ENCODE results near the gene HIPK1. TPM values are rescaled to one million over a fixed set of nuclear protein-coding genes. Genes with fewer than 3 reads are reported as not detected.

The HIPK1 gene
- total and polyA plus RNA-seq, 2 of the 13 experiments (the other 11 are each of a cell fraction or from before 2014, with no cell fraction given) = 20.8 to 33.4 TPM

GRCh38 chr1:113978863-113979702 is 50.0 kb downstream of the HIPK1 start, which contains the start of gene OLFML3 (continued):
- TF ChIP-seq TFDP2 (CRISPR knock-in tag; IDR thresholded peaks at IDR 0.05) (no peak), DMTF1 (CRISPR knock-in tag; IDR thresholded peaks at IDR 0.05) (no peak), EZH2 (conservative IDR thresholded peaks at IDR 0.05; ENCODE audit: low read depth, low read length) (no peak), SKI (IDR thresholded peaks at IDR 0.05; ENCODE audit: partially characterized antibody) (no peak), ZNF572 (CRISPR knock-in tag; IDR thresholded peaks at IDR 0.05) (no peak; the same call in 1 of the 2 replicates), RBM22 (optimal IDR thresholded peaks at IDR 0.05; ENCODE audit: low read length) (peak; percentile 10), PITX1 (CRISPR knock-in tag; IDR thresholded peaks at IDR 0.05) (peak; percentile 29; the same call in 1 of the 2 replicates), ELF3 (CRISPR knock-in tag; IDR thresholded peaks at IDR 0.05) (0 out of 2 replicates have a peak, but pooled peaks have one; percentile 12), TEAD3 (CRISPR knock-in tag; optimal IDR thresholded peaks at IDR 0.05; ENCODE audit: borderline replicate concordance) (peak; percentile 64), JUN (CRISPR knock-in tag; IDR thresholded peaks at IDR 0.05) (no peak), ZNF253 (CRISPR knock-in tag; IDR thresholded peaks at IDR 0.05; ENCODE audit: borderline replicate concordance) (no peak), SNAPC5 (CRISPR knock-in tag; IDR thresholded peaks at IDR 0.05; ENCODE audit: borderline replicate concordance) (no peak), MAFF (IDR thresholded peaks at IDR 0.05; ENCODE audit: low read depth, low read length) (no peak), MXD4 (CRISPR knock-in tag; IDR thresholded peaks at IDR 0.05) (no peak), NFATC3 (CRISPR knock-in tag; IDR thresholded peaks at IDR 0.05) (no peak), TMF1 (CRISPR knock-in tag; IDR thresholded peaks at IDR 0.05; ENCODE audit: low read depth) (no peak), ZMYM4 (CRISPR knock-in tag; IDR thresholded peaks at IDR 0.05) (0 out of 2 replicates have a peak, but pooled peaks have one; percentile 32), MLXIP (CRISPR knock-in tag; IDR thresholded peaks at IDR 0.05; ENCODE audit: borderline replicate concordance) (no peak), POLR2A (IDR thresholded peaks at IDR 0.05; ENCODE audit: insufficient read depth in 1 of 2, low read depth in 2 of 2, low read length in 2 of 2) (0 out of 4 replicates have a peak, but pooled peaks of 1 of the 2 experiments have one; percentile 24), ASH2L (IDR thresholded peaks at IDR 0.05; ENCODE audit: insufficient read length, low read depth, low read length) (peak; percentile 39), XRCC5 (optimal IDR thresholded peaks at IDR 0.05; ENCODE audit: low read length) (peak; percentile 28), FOXM1 (CRISPR knock-in tag; IDR thresholded peaks at IDR 0.05) (no peak)
